HFF-Myc (cell line): Measurements from ENCODE around the gene TRIM36.

Experiments used
- DNase-seq: peaks from one replicate; pipeline ENCODE4 v3.0.0-alpha.2; 2011; ENCODE audit warnings: low read depth; ENCODE audit errors: extremely low read depth
- H3K4me3 ChIP-seq: replicated peaks from 2 replicates; pipeline ENCODE4 v1.5.1; 2011; ENCODE audit warnings: low read depth, mild to moderate bottlenecking, control low read depth, low read length
- TF ChIP-seq, protein P1 (sequence below): IDR thresholded peaks from 2 replicates; pipeline ENCODE4 v1.5.1; 2012; ENCODE audit warnings: mild to moderate bottlenecking, low read depth, low read length, control low read depth; ENCODE audit errors: missing control alignments

Gene TRIM36

DNA sequence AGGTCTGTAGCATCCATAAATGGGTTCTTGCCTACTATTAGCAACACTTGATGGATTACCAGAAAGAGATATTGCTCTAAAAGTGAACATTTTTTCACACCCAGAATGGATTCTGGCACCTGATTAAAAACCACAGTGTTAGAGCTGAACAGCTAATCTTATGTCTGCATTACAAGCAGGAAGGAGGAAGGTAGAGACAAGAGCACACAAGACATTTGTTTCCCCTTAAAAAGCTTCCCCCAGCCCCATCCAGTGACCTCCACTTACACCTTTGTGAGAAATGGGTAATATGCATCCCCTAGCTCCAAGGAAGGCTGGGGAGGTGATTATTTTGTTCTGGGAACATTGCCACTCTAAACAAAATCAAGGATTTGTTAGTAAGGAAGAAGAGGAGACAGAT is 12.0 kb upstream of the TRIM36 start:
- no peak for DNase-seq
- H3K4me3 ChIP-seq = no peak overlapping the region
- TF ChIP-seq, protein P1, sequence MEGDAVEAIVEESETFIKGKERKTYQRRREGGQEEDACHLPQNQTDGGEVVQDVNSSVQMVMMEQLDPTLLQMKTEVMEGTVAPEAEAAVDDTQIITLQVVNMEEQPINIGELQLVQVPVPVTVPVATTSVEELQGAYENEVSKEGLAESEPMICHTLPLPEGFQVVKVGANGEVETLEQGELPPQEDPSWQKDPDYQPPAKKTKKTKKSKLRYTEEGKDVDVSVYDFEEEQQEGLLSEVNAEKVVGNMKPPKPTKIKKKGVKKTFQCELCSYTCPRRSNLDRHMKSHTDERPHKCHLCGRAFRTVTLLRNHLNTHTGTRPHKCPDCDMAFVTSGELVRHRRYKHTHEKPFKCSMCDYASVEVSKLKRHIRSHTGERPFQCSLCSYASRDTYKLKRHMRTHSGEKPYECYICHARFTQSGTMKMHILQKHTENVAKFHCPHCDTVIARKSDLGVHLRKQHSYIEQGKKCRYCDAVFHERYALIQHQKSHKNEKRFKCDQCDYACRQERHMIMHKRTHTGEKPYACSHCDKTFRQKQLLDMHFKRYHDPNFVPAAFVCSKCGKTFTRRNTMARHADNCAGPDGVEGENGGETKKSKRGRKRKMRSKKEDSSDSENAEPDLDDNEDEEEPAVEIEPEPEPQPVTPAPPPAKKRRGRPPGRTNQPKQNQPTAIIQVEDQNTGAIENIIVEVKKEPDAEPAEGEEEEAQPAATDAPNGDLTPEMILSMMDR = no peak

DNA sequence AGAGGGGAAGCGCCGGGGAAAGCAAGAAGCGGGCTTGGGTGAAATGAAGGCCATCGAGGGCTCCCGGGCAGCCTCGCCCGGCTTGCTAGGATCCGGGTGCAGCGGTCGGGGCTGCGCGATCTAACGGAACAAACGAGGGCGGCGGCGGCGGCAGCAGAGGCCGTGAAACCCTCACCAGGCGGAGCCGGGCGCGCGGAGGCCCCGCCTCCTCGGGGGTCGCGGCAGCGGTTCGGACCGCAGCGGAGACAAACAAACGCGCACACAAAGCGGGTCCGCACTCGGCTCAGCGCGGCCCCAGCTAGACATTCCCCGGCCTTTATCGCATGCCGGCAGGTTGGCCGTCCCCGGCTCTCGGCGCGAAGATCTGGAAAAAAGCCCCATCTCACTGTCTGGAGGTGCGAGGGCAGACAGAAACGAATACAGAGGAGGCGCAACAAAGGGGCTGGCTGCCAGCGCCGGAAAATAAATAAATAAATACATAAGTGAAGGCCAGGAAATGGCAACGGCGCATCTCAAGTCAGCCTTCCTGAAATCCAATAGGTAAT is 10.5 kb upstream of the TRIM36 start:
- peak overlapping the region; percentile 40 for H3K4me3 ChIP-seq
- TF ChIP-seq, protein P1 = no peak
- no peak for DNase-seq

DNA sequence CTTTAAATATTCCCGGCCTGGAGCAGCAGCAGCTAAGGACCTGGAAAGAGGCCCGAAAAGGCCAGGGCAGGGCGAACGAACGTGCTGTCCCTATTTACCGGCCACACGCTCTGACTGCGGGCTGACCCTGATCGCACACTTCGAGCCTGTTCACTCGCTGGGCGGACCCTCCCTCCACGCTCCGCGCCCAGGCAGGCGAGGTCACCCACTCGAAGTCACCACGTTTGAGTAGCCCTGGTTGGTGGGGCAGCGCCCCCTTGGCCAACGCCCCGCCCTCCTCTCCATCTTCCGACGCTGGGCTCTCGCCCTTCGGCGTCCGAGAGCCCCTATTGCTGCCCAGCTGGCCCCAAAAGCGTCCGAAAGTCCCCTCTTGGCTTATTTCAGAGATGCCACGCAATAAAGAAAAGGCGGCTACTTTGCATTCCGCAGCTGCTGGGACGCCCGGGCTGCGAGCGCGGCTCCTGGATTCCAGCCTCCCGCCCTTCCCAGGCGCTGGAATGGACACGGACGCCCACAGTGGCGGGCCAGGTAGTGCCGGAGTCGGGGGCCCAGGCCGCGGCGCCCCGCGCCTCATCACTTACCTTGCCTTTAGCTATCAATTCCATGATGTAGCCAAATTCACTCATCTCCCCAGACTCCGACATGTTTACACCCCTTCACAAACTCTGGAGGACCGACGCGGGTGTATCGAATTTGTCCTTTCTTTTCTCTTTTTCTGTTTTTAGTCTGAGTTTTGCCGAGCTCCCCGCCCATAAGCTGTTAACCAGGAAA is 9.9 kb upstream of the TRIM36 start:
- TF ChIP-seq, protein P1 = no peak
- H3K4me3 ChIP-seq = peak overlapping the region; percentile 40
- no peak for DNase-seq

DNA sequence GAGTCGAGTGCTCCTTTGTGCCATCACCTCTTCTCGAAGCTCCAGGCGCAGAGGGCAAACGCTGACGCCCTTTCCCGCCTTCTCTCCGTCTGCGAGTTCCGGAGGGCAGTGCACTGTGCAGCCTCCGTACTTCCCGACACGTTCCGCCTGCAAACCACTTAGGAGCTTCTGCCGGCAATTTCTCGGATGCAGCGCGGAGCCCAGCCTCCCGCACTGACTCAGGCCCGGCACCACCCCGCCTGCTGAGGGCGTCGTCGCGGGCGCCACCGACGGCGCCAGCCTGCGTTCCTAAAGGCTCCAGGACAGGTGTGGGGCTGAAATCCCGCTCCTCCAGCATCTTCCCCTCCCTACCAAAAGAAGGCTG is 9.3 kb upstream of the TRIM36 start:
- no peak overlapping the region for H3K4me3 ChIP-seq
- DNase-seq = no peak
- TF ChIP-seq, protein P1 = no peak

DNA sequence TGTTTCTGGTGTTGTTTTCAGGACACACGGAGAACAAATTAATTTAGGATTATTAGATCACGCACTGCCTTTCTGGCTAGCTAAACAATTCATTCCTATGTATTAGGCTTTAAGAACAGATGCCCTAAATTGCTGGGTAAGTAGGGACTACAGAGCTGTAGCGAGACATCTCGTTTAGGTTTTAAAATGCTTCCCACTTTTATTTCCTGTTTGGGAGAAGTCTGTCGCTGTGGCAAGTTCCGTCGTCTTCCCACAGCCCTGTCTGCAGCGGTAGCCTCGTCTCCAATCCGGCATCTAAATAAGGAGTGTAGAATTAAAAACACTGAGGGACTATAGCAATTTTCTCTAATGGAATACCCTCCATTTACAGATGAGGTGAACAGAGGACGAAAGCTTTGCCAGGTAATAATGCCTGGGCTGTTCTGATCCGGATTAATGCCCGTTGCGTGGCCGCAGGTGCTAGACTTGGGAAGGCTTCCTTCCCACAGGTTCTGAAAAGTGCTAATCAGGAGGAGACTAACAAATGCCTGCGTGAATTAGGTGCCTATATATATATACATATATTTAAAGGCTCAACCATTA is 1.3 kb upstream of the TRIM36 start:
- no peak for DNase-seq
- TF ChIP-seq, protein P1 = no peak
- H3K4me3 ChIP-seq = peak overlapping the region; percentile 68; the same call in 1 of the 2 replicates

DNA sequence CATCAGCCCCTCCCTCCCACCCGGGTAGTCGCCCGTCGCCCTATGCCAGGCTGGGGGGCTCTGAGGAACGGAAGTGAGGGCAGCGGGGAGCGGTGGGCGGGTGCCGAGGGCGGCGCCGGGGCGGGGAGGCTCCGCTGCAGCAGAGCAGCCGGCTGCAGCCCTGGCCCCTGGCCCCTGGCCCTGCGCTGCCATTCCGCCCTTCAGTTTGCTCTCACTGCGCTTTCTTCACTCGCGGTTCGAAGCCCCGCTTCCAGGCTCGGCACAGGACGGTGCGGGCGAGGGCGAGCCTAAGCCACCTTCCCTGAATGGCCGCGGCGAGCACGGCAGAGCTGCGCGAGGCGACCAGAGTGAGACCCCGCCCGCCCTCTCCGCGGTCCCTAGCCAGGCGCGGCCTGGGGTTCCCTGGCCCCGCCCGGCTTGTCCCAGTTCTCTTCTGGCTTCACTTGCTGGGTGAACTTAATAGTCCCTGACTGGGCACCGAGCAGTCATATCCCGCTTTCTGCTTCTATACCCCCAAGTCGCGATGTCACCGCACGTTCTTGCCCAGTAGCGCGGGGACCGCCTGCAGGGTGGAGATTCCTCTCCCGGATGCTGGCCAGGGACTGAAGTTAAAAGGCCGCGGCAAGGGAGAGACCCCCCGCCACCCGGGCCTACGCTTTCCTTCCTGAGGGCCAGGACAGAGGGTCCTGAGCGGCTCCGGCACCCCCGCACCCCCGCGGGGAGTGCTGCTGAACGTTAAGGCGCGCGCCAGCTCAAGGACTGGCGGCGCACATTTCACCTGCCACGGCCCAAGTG is 623 bp upstream of the TRIM36 start:
- peak overlapping the region; percentile 68 for H3K4me3 ChIP-seq
- TF ChIP-seq, protein P1 = no peak
- DNase-seq = no peak
